Activated T-helper 1 cell treated with anti-CD3 and anti-CD28 coated beads, Interleukin-12 subunit alpha, Interleukin-12 subunit beta, Interleukin-2, Interleukin-4 antibody, amounts not matched to agents 30 ng/mL and 10 ng/mL and 1 ng/mL, durations not matched to agents 14 hours and 24 hours and 36 hours (primary cell): ENCODE data around the gene ZNF366. TPM values are rescaled to one million over a fixed set of nuclear protein-coding genes. Genes with fewer than 3 reads are reported as not detected.

Experiments
- total RNA-seq: library from RNA; stranded (reverse); gene quantifications from 2 replicates; pipeline ENCODE4 v1.2.3, GENCODE V29; 2022

ZNF366 gene
- total RNA-seq, 1 donor from 2014 or later = not detected

Other genes with a start within 250 kb of the ZNF366 start
- 80.1 and 88.2 TPM in 2 replicates for gene MRPS27, start 187.2 kb downstream of the ZNF366 start, total RNA-seq
- gene PTCD2, start 187.0 kb downstream of the ZNF366 start, total RNA-seq = 13.2 and 16.9 TPM in 2 replicates